ENCODE data around the gene NRL. TPM values are rescaled to one million over a fixed set of nuclear protein-coding genes. Genes with fewer than 3 reads are reported as not detected.

Gene NRL
- total RNA-seq, 1 experiment from 2014 or later, result 0.66 TPM

DNA sequence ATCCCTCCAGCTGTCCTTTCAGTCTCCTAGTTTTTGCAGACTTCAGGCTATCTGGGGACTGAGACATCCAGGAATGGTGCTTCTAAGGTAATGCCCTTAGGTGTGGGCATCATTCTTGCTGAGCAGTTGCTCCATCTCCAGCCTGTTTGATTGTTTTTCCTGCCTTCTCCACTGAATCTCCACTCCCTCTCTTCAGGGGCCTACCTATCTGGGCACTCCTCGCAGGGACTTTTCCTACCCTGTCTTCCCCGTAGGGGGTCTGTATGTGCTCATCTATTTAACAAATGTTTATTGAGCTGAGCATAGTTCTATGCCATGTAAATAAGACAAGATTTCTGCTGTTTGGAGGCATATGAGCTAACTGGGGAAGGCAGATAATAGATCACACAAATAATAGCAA lies 18.2 kb upstream of the NRL start (continued):
- TF ChIP-seq, protein P1, sequence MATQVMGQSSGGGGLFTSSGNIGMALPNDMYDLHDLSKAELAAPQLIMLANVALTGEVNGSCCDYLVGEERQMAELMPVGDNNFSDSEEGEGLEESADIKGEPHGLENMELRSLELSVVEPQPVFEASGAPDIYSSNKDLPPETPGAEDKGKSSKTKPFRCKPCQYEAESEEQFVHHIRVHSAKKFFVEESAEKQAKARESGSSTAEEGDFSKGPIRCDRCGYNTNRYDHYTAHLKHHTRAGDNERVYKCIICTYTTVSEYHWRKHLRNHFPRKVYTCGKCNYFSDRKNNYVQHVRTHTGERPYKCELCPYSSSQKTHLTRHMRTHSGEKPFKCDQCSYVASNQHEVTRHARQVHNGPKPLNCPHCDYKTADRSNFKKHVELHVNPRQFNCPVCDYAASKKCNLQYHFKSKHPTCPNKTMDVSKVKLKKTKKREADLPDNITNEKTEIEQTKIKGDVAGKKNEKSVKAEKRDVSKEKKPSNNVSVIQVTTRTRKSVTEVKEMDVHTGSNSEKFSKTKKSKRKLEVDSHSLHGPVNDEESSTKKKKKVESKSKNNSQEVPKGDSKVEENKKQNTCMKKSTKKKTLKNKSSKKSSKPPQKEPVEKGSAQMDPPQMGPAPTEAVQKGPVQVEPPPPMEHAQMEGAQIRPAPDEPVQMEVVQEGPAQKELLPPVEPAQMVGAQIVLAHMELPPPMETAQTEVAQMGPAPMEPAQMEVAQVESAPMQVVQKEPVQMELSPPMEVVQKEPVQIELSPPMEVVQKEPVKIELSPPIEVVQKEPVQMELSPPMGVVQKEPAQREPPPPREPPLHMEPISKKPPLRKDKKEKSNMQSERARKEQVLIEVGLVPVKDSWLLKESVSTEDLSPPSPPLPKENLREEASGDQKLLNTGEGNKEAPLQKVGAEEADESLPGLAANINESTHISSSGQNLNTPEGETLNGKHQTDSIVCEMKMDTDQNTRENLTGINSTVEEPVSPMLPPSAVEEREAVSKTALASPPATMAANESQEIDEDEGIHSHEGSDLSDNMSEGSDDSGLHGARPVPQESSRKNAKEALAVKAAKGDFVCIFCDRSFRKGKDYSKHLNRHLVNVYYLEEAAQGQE (IDR thresholded peaks at IDR 0.05; ENCODE audit: low read depth), result no peak

DNA sequence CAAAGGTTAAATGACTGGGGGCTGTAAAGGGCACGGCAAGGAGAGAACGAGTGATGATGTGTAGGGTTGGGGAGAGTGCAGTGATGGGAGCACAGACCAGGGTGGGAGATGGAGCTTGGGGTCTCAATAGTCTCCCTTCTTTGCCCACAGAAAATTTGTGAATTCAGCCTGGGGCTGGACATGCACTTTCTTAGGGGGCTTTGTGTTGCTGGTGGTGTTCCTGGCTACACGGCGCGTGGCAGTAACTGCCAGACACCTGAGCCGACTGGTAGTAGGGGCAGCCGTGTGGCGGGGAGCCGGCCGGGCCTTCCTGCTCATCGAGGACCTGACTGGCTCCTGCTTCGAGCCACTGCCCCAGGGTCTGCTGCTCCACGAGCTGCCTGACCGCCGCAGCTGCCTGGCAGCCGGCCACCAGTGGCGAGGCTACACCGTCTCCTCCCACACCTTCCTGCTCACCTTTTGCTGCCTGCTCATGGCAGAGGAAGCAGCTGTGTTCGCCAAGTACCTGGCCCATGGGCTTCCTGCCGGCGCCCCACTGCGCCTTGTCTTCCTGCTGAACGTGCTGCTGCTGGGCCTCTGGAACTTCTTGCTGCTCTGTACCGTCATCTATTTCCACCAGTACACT lies 17.4 kb upstream of the NRL start:
- intact Hi-C loops (cut with micrococcal nuclease), result no loop called here
- Histone ChIP-seq H3K27ac (ENCODE audit: low read depth, low read length) (no peak overlapping the region), H3K36me3 (ENCODE audit: control insufficient read depth in 1 of 2, insufficient read depth in 2 of 2, low read length in 2 of 2) (no peaks in the 10 kb centered on the region), H4K20me1 (ENCODE audit: insufficient read depth) (no peaks in the 10 kb centered on the region), H3K4me2 (ENCODE audit: low read length) (no peak overlapping the region), H3K9me3 (ENCODE audit: control insufficient read depth in 1 of 2, insufficient read depth in 1 of 2, low read depth in 1 of 2, low read length in 2 of 2) (no peaks in the 10 kb centered on the region), H3K4me1 (ENCODE audit: control insufficient read depth in 1 of 2, insufficient read depth in 2 of 2, low read length in 2 of 2) (peaks cover 9 to 15% of the 10 kb centered on the region in 2 experiments; a peak in 3 of 4 replicates), H3K27me3 (ENCODE audit: insufficient read depth, low read length) (no peaks in the 10 kb centered on the region), H3K9me2 (ENCODE audit: insufficient read depth) (no peaks in the 10 kb centered on the region), H3K9ac (ENCODE audit: low read length) (no peak overlapping the region), H2AFZ (ENCODE audit: low read depth, low read length, poor library complexity, severe bottlenecking) (no peak overlapping the region), H3K4me3 (replicated peaks in 1 of 2; ENCODE audit: low read depth in 1 of 2, low read length in 2 of 2) (no peak overlapping the region), H3K79me2 (ENCODE audit: insufficient read depth, low read length) (peaks cover 3% of the 10 kb centered on the region; the same call in 1 of the 2 replicates)
- no peak for ATAC-seq
- DNase-seq (ENCODE audit: low read depth, low spot score), result no peak
- ChIA-PET POLR2A (no interaction called here), CTCF (no interaction called here), RAD21 (ENCODE audit: low non-redundant PET in 1 of 2, low total read pairs in 2 of 2, uncharacterized antibody in 2 of 2, unreplicated experiment in 2 of 2) (no interaction called here)
- TF ChIP-seq, protein P1 (IDR thresholded peaks at IDR 0.05; ENCODE audit: low read depth), result no peak
- no peak for TF ChIP-seq ELF1 (IDR thresholded peaks at IDR 0.05; ENCODE audit: borderline replicate concordance, low read depth)
- TF ChIP-seq ATF3 (IDR thresholded peaks at IDR 0.05), result no peak
- no peak for TF ChIP-seq POLR2AphosphoS5 (IDR thresholded peaks at IDR 0.05; ENCODE audit: low read depth, low read length)
- no peak for TF ChIP-seq EZH2 (IDR thresholded peaks at IDR 0.05)
- TF ChIP-seq ZBTB33 (IDR thresholded peaks at IDR 0.05; ENCODE audit: extremely low read depth, insufficient replicate concordance, low read length), result no peak
- no peak for TF ChIP-seq EGR1 (IDR thresholded peaks at IDR 0.05; ENCODE audit: low read depth)
- no peak for TF ChIP-seq CBX3 (IDR thresholded peaks at IDR 0.05; ENCODE audit: low read depth)
- TF ChIP-seq TCF7L2 (IDR thresholded peaks at IDR 0.05; ENCODE audit: borderline replicate concordance, extremely low read depth, insufficient read depth, insufficient read length), result no peak
- no peak for TF ChIP-seq POLR2A (IDR thresholded peaks at IDR 0.05; ENCODE audit: borderline replicate concordance, extremely low read depth, insufficient read depth, insufficient read length)
- TF ChIP-seq CEBPB (IDR thresholded peaks at IDR 0.05; ENCODE audit: low read depth), result no peak
- no peak for TF ChIP-seq EZH2phosphoT487 (IDR thresholded peaks at IDR 0.05; ENCODE audit: borderline replicate concordance)
- TF ChIP-seq RAD21 (IDR thresholded peaks at IDR 0.05; ENCODE audit: low read depth), result no peak
- TF ChIP-seq SIN3A (IDR thresholded peaks at IDR 0.05; ENCODE audit: low read depth), result no peak
- BruUV-seq (replicated peaks), result no TSS peak

Measured in HCT116 (cell line).